Upper lobe of right lung (tissue), 1 donor: Measurements from ENCODE around the gene PDE2A. TPM values are rescaled to one million over a fixed set of nuclear protein-coding genes. Genes with fewer than 3 reads are reported as not detected.
A peak's percentile ranks its signal among the peaks of the same experiment; 100 is the strongest.

Experiments used
- ATAC-seq: fragments of 200-7000 bp; cut with Tn5 transposase; one replicate; pipeline ENCODE4 v1.9.1; 2020; ENCODE audit warnings: mild to moderate bottlenecking, moderate library complexity
- DNase-seq: peaks from one replicate; pipeline ENCODE4 v3.0.0-alpha.2; 2020
- H3K27ac ChIP-seq: fragments of 200-600 bp; one replicate; pipeline ENCODE4 v1.8.0; 2022
- H3K27me3 ChIP-seq: fragments of 200-600 bp; one replicate; pipeline ENCODE4 v1.8.0; 2022; ENCODE audit warnings: mild to moderate bottlenecking
- H3K36me3 ChIP-seq: fragments of 200-600 bp; one replicate; pipeline ENCODE4 v1.8.0; 2022
- H3K4me1 ChIP-seq: fragments of 200-600 bp; one replicate; pipeline ENCODE4 v1.8.0; 2022
- H3K4me3 ChIP-seq: fragments of 200-600 bp; one replicate; pipeline ENCODE4 v1.8.0; 2022; ENCODE audit warnings: mild to moderate bottlenecking
- H3K9me3 ChIP-seq: fragments of 200-600 bp; one replicate; pipeline ENCODE4 v1.8.0; 2022
- CTCF ChIP-seq: fragments of 200-600 bp; IDR thresholded peaks from one replicate; pipeline ENCODE4 v1.8.0; 2022; ENCODE audit warnings: antibody characterized with exemption
- intact Hi-C: fragments of 100-400 bp; cut with DNase I; formaldehyde crosslinking; loops from one replicate; pipeline ENCODE4 v1.11.0; 2022
- total RNA-seq: library from RNA; stranded (reverse); fragmentation: NEBNext Ultra II Directional; extraction: Animal tissue kit (Norgen Biotek cat#: 25700); gene quantifications from one replicate; pipeline ENCODE4 v1.2.1, GENCODE V29; 2021
- donor health status: DM: no; HTN: yes; CAD: no; lungs with severe emphysema.

The PDE2A gene
- total RNA-seq, 1 donor from 2014 or later: 27.3 TPM

- H3K4me3 ChIP-seq: no peak overlapping the region
- no peaks in the 10 kb centered on the region for H3K27me3 ChIP-seq
- H3K36me3 ChIP-seq: peaks cover 100% of the 10 kb centered on the region
- no peaks in the 10 kb centered on the region for H3K9me3 ChIP-seq
- ATAC-seq (no peak), DNase-seq (peak; percentile 59)
- intact Hi-C loops: no loop called here
- TF ChIP-seq CTCF: no peak
- no peaks in the 10 kb centered on the region for H3K4me1 ChIP-seq
- no peak overlapping the region for H3K27ac ChIP-seq
Measured at GRCh38 chr11:72695354-72695753, 21.1 kb upstream of the PDE2A start.

GRCh38 chr11:72693271-72693968 is 19.2 kb upstream of the PDE2A start:
- Histone ChIP-seq H3K27me3 (no peaks in the 10 kb centered on the region), H3K36me3 (peaks cover 100% of the 10 kb centered on the region)
- no peak for DNase-seq

GRCh38 chr11:72692498-72693237 is 18.4 kb upstream of the PDE2A start:
- Histone ChIP-seq H3K36me3 (peaks cover 100% of the 10 kb centered on the region), H3K27ac (no peak overlapping the region), H3K4me1 (peaks cover under 1% of the 10 kb centered on the region), H3K9me3 (no peaks in the 10 kb centered on the region), H3K4me3 (no peak overlapping the region), H3K27me3 (no peaks in the 10 kb centered on the region)
- DNase-seq (no peak), ATAC-seq (no peak)
- TF ChIP-seq CTCF: no peak
- intact Hi-C loops: no loop called here

More at GRCh38 chr11:72693271-72693968, 19.2 kb upstream of the PDE2A start:
- no peak for ATAC-seq
- intact Hi-C loops: no loop called here
- Histone ChIP-seq H3K9me3 (no peaks in the 10 kb centered on the region), H3K4me1 (no peaks in the 10 kb centered on the region), H3K4me3 (no peak overlapping the region), H3K27ac (no peak overlapping the region)
- TF ChIP-seq CTCF: no peak

GRCh38 chr11:72690166-72690565 is 15.9 kb upstream of the PDE2A start:
- no peak for ATAC-seq
- intact Hi-C loops: no loop called here
- H3K27ac ChIP-seq: no peak overlapping the region

GRCh38 chr11:72688929-72689328 is 14.7 kb upstream of the PDE2A start:
- H3K9me3 ChIP-seq: no peaks in the 10 kb centered on the region

More at GRCh38 chr11:72690166-72690565, 15.9 kb upstream of the PDE2A start:
- H3K4me3 ChIP-seq: no peak overlapping the region
- peaks cover 100% of the 10 kb centered on the region for H3K36me3 ChIP-seq
- DNase-seq: no peak
- no peaks in the 10 kb centered on the region for H3K9me3 ChIP-seq
- H3K4me1 ChIP-seq: peaks cover 14% of the 10 kb centered on the region
- TF ChIP-seq CTCF: no peak
- no peaks in the 10 kb centered on the region for H3K27me3 ChIP-seq

More at GRCh38 chr11:72688929-72689328, 14.7 kb upstream of the PDE2A start:
- DNase-seq: peak; percentile 52
- H3K4me1 ChIP-seq: peaks cover 23% of the 10 kb centered on the region
- H3K27me3 ChIP-seq: no peaks in the 10 kb centered on the region
- intact Hi-C loops: no loop called here
- H3K4me3 ChIP-seq: no peak overlapping the region
- TF ChIP-seq CTCF: no peak
- peaks cover 100% of the 10 kb centered on the region for H3K36me3 ChIP-seq
- ATAC-seq: no peak
- H3K27ac ChIP-seq: no peak overlapping the region
